Activated naive CD8-positive, alpha-beta T cell treated with anti-CD3 and anti-CD28 coated beads, Interleukin-2, amount 50 U/mL, for 24 hours (primary cell): ENCODE results near the gene ANXA5.

Experiments used
- ATAC-seq: fragments of 150-1000 bp; cut with Tn5 transposase; one replicate; pipeline ENCODE4 v1.10.0; 2021
- DNase-seq: peaks from one replicate; pipeline ENCODE4 v3.0.0; 2021
- H3K27ac Mint-ChIP-seq: one replicate; pipeline ENCODE4 v1.8.0; 2021; ENCODE audit warnings: mild to moderate bottlenecking, mixed read lengths
- H3K27me3 Mint-ChIP-seq: one replicate; pipeline ENCODE4 v1.8.0; 2021; ENCODE audit warnings: mixed read lengths
- H3K36me3 Mint-ChIP-seq: one replicate; pipeline ENCODE4 v1.8.0; 2021; ENCODE audit warnings: low read depth, mixed read lengths
- H3K4me1 Mint-ChIP-seq: one replicate; pipeline ENCODE4 v1.8.0; 2021; ENCODE audit warnings: mixed read lengths
- H3K4me3 Mint-ChIP-seq: one replicate; pipeline ENCODE4 v1.8.0; 2021; ENCODE audit warnings: mild to moderate bottlenecking, moderate library complexity, mixed read lengths
- H3K9me3 Mint-ChIP-seq: one replicate; pipeline ENCODE4 v1.8.0; 2021; ENCODE audit warnings: mixed read lengths

The ANXA5 gene

DNA sequence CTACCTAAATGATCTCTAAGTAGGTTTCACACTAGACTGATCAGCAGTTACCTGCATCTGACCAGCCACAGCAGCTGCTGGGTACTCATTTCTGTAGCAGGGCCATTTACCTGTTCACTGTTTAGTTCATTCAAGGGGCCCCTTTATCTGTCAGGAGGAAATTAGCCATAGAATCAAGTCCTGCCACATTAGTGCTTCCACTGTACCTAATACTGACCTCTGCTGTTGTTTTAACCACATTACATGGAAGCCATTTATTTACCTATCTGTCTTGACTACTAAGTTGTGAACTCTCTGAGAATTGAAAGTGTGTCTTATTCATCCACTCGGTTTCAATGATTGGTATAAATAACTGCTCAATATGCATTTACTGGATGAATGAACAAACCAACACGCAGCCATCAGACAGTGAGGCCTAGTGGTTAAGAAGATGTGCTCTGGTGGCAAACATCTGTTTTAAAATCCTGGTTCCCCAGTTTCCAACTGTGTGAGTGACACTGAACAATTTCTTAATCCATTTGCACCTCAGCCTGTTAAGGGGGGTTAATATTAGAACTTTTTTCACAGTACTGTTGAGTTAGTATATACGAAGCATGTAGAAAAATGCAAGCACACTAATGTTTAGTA, 30.0 kb upstream of the ANXA5 start:
- no peak overlapping the region for H3K4me3 Mint-ChIP-seq
- no peaks in the 10 kb centered on the region for H3K9me3 Mint-ChIP-seq
- H3K27me3 Mint-ChIP-seq, result peaks cover 3% of the 10 kb centered on the region
- ATAC-seq, result peak; percentile 82
- H3K27ac Mint-ChIP-seq, result no peak overlapping the region
- H3K4me1 Mint-ChIP-seq, result peaks cover 6% of the 10 kb centered on the region
- H3K36me3 Mint-ChIP-seq, result no peaks in the 10 kb centered on the region
- no peak for DNase-seq

- peaks cover 3% of the 10 kb centered on the region for H3K27me3 Mint-ChIP-seq
- H3K27ac Mint-ChIP-seq, result no peak overlapping the region
- no peaks in the 10 kb centered on the region for H3K9me3 Mint-ChIP-seq
- ATAC-seq, result no peak
- DNase-seq, result no peak
- no peak overlapping the region for H3K4me3 Mint-ChIP-seq
- peaks cover 6% of the 10 kb centered on the region for H3K4me1 Mint-ChIP-seq
- no peaks in the 10 kb centered on the region for H3K36me3 Mint-ChIP-seq
Observed at GRCh38 chr4:121724671-121725070, 27.9 kb upstream of the ANXA5 start.

DNA sequence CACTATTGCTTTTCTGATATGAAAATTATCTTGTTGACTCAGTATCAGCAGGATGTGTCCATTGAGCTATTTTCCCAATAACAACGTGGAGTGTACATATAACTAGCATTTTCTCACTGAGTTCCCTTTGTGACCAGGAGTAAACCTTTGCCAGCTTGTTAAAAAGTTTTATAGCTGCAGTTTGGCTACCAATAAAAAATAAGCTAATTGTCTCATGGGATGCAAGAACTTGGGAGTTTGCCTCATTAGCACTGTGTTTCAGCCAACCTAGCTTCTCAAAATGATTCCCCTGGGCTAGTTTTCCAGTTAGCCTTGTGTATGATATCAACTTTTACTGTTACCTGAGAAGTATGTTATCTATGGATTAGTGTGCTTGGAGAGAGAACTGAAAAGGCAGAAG, 24.9 kb upstream of the ANXA5 start:
- H3K9me3 Mint-ChIP-seq, result no peaks in the 10 kb centered on the region
- H3K27me3 Mint-ChIP-seq, result peaks cover 10% of the 10 kb centered on the region
- no peak for DNase-seq
- no peak for ATAC-seq
- no peaks in the 10 kb centered on the region for H3K36me3 Mint-ChIP-seq
- H3K27ac Mint-ChIP-seq, result no peak overlapping the region
- H3K4me1 Mint-ChIP-seq, result peaks cover 1% of the 10 kb centered on the region
- no peak overlapping the region for H3K4me3 Mint-ChIP-seq

DNA sequence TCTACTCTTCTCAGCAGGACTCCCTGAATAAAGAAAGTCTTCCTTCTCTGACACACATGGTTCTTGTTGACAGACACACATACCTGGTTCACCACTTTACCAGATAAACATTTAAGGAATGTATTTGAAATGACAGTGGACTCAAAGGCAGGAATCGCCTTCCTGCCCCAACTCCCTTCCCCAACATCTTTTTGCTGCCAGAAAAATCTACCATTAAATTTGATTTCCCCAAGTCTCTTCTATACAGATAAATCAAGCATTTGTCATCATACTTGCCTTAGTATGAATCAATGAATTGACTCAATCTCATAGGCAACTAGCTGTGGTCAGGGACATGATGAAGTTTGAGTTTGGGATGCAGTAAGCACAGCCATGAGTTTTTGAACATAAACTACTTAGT, 23.3 kb upstream of the ANXA5 start:
- H3K27me3 Mint-ChIP-seq, result peaks cover 15% of the 10 kb centered on the region
- no peak for ATAC-seq
- DNase-seq, result no peak
- no peaks in the 10 kb centered on the region for H3K9me3 Mint-ChIP-seq
- H3K36me3 Mint-ChIP-seq, result no peaks in the 10 kb centered on the region
- no peak overlapping the region for H3K4me3 Mint-ChIP-seq
- no peaks in the 10 kb centered on the region for H3K4me1 Mint-ChIP-seq
- no peak overlapping the region for H3K27ac Mint-ChIP-seq

- H3K27ac Mint-ChIP-seq, result no peak overlapping the region
- H3K4me1 Mint-ChIP-seq, result no peaks in the 10 kb centered on the region
Observed at GRCh38 chr4:121717680-121718237, 21.0 kb upstream of the ANXA5 start.

GRCh38 chr4:121714548-121714947, 17.8 kb upstream of the ANXA5 start:
- no peaks in the 10 kb centered on the region for H3K9me3 Mint-ChIP-seq
- H3K27me3 Mint-ChIP-seq, result peaks cover 49% of the 10 kb centered on the region
- ATAC-seq (no peak), DNase-seq (no peak)
- no peak overlapping the region for H3K27ac Mint-ChIP-seq
- peaks cover 20% of the 10 kb centered on the region for H3K4me1 Mint-ChIP-seq
- no peaks in the 10 kb centered on the region for H3K36me3 Mint-ChIP-seq
- no peak overlapping the region for H3K4me3 Mint-ChIP-seq

More at GRCh38 chr4:121717680-121718237, 21.0 kb upstream of the ANXA5 start:
- no peak overlapping the region for H3K4me3 Mint-ChIP-seq
- peaks cover 25% of the 10 kb centered on the region for H3K27me3 Mint-ChIP-seq
- no peak for ATAC-seq
- H3K36me3 Mint-ChIP-seq, result no peaks in the 10 kb centered on the region
- DNase-seq, result no peak
- no peaks in the 10 kb centered on the region for H3K9me3 Mint-ChIP-seq

DNA sequence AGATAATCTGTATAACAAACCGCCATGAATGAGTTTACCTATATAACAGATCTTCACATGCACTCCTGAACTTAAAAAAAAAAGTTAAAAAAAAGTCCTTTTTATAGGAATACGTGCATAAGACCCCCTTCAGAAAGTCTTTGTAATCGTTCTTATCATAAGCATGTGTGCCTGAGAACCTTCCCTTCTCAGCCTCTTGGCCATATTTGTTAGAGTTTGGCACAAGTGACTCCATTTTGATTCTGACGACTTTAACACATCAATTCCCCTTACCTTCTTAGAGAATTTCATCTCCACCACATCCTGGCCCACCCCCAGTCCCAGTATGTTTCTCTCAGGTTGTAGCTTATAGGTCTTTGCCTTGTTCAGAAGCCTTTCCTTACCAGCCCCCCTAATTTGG, 16.0 kb upstream of the ANXA5 start:
- Mint-ChIP-seq H3K4me1 (peaks cover 33% of the 10 kb centered on the region), H3K27ac (no peak overlapping the region), H3K36me3 (no peaks in the 10 kb centered on the region), H3K4me3 (no peak overlapping the region), H3K9me3 (no peaks in the 10 kb centered on the region), H3K27me3 (peaks cover 61% of the 10 kb centered on the region)
- ATAC-seq, result no peak
- no peak for DNase-seq

DNA sequence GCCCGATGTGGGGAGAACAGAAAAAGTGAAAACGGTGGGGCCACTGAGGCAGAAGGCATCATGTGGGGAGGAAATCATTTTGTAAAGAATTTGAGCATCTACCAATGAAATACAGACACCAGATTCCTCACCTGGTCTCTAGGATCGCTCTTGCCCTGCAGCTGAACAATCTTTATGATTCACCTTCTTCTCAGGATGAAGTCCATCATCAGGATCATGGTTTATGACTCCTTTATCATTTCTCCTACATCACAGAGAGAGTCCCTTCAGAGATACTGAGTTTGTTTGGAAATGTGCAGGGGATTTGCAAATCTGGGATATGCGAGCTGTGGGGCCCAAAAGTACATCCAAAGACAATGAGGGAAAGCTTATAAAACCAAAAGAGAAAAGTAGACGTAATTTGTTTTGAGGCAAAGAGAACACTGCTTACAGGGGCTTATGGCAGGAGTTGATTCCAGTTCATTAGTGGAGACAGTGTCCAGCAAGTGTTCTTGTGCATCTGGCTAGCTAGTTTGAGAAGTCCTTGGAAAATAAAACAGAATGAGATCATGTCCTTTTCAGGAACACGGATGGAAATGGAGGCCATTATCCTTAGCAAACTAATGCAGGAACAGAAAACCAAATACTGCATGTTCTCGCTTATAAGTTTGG, 15.3 kb upstream of the ANXA5 start:
- no peak overlapping the region for H3K27ac Mint-ChIP-seq
- no peak for ATAC-seq
- no peak overlapping the region for H3K4me3 Mint-ChIP-seq
- peaks cover 60% of the 10 kb centered on the region for H3K27me3 Mint-ChIP-seq
- no peaks in the 10 kb centered on the region for H3K9me3 Mint-ChIP-seq
- no peak for DNase-seq
- H3K36me3 Mint-ChIP-seq, result no peaks in the 10 kb centered on the region
- peaks cover 40% of the 10 kb centered on the region for H3K4me1 Mint-ChIP-seq

GRCh38 chr4:121711263-121712000, 14.7 kb upstream of the ANXA5 start:
- DNase-seq, result peak; percentile 70
- Mint-ChIP-seq H3K4me1 (peaks cover 47% of the 10 kb centered on the region), H3K27me3 (peaks cover 57% of the 10 kb centered on the region), H3K4me3 (peak overlapping the region; percentile 44), H3K9me3 (no peaks in the 10 kb centered on the region), H3K27ac (no peak overlapping the region), H3K36me3 (no peaks in the 10 kb centered on the region)
- ATAC-seq, result peak; percentile 45

- Mint-ChIP-seq H3K36me3 (no peaks in the 10 kb centered on the region), H3K9me3 (no peaks in the 10 kb centered on the region), H3K4me3 (no peak overlapping the region), H3K27me3 (peaks cover 58% of the 10 kb centered on the region), H3K27ac (no peak overlapping the region), H3K4me1 (peaks cover 55% of the 10 kb centered on the region)
- ATAC-seq (no peak), DNase-seq (no peak)
Observed at GRCh38 chr4:121709766-121710405, 13.1 kb upstream of the ANXA5 start.

GRCh38 chr4:121707344-121707743, 10.6 kb upstream of the ANXA5 start:
- peak; percentile 69 for ATAC-seq
- peak overlapping the region; percentile 61 for H3K4me3 Mint-ChIP-seq

GRCh38 chr4:121706595-121707021, 9.8 kb upstream of the ANXA5 start:
- ATAC-seq (peak; percentile 96), DNase-seq (peak; percentile 66)
- Mint-ChIP-seq H3K4me3 (peak overlapping the region; percentile 61), H3K27me3 (peaks cover 60% of the 10 kb centered on the region), H3K36me3 (no peaks in the 10 kb centered on the region), H3K9me3 (no peaks in the 10 kb centered on the region), H3K4me1 (peaks cover 48% of the 10 kb centered on the region), H3K27ac (peak overlapping the region; percentile 85)

More at GRCh38 chr4:121707344-121707743, 10.6 kb upstream of the ANXA5 start:
- Mint-ChIP-seq H3K27ac (peak overlapping the region; percentile 85), H3K27me3 (peaks cover 64% of the 10 kb centered on the region), H3K36me3 (no peaks in the 10 kb centered on the region), H3K4me1 (peaks cover 55% of the 10 kb centered on the region), H3K9me3 (no peaks in the 10 kb centered on the region)
- DNase-seq, result peak; percentile 18

GRCh38 chr4:121705521-121705920, 8.7 kb upstream of the ANXA5 start:
- peaks cover 41% of the 10 kb centered on the region for H3K4me1 Mint-ChIP-seq
- H3K27me3 Mint-ChIP-seq, result peaks cover 63% of the 10 kb centered on the region
- DNase-seq, result no peak
- no peaks in the 10 kb centered on the region for H3K9me3 Mint-ChIP-seq
- H3K4me3 Mint-ChIP-seq, result no peak overlapping the region
- no peak overlapping the region for H3K27ac Mint-ChIP-seq
- no peak for ATAC-seq
- H3K36me3 Mint-ChIP-seq, result no peaks in the 10 kb centered on the region

GRCh38 chr4:121702136-121702535, 5.4 kb upstream of the ANXA5 start:
- Mint-ChIP-seq H3K36me3 (no peaks in the 10 kb centered on the region), H3K4me1 (peaks cover 26% of the 10 kb centered on the region), H3K4me3 (no peak overlapping the region), H3K9me3 (no peaks in the 10 kb centered on the region), H3K27ac (no peak overlapping the region), H3K27me3 (peaks cover 73% of the 10 kb centered on the region)
- ATAC-seq, result no peak
- DNase-seq, result no peak
